ENCODE data around the gene CACTIN.
"Not testable (repeated sequence)": the region's sequence is repeated elsewhere in the genome, so short reads cannot be mapped to it uniquely, and the experiment has no call there.

Gene CACTIN

DNA sequence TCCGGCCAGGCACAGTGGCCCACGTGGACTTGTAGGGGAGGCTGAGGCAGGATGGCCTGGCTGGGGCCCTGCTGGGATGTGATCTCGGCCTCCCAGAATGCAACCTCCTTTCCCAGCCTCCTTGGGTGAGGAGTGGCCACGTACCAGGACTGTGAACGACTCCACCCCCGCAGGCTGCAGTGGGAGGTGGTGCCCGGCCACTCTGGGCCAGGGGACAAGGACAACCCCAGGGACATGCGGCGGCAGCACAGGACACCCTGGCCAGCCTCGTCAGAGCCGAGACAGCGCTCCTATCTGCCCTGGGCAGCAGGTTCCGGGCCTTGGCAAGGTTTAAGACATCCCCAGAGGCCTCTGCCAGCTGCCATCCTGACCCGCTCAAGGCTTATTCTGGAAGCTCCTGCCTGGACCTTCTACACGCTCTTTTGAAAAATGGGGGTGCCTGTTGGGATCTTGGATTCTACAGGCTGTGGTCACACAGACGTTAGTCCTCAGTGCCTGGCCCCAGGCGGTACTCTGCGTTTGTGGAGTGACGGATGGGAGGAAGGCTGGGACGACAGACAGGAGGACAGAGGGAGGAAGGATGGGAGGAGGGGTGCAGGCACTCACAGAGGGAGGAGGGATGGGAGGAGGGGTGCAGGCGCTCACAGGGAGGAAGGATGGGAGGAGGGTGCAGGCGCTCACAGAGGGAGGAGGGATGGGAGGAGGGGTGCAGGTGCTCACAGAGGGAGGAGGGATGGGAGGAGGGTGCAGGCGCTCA is 19.9 kb upstream of the CACTIN start:
- no peak for DNase-seq (ENCODE audit: low read depth in 2 of 2)

DNA sequence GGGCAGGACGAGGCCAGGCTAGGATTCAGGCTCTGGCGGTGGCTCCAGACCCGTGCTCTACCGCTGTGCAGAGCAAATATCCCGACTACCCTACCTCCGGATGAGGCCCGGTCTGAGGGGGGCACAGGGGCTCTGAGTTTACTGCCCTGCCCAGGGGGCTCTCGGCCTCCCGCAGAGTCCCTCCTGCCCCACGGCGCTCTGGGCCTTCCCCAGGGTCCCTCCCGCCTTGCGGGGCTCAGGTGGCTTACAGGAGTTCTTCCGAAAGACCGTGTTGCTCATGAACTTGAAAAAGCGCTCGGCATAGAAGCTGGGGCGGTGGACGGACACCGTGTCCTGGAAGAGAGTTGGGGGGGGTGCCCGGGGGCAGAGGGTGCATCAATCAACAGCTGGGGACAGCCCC is 19.1 kb upstream of the CACTIN start:
- no peak for DNase-seq (ENCODE audit: low read depth in 2 of 2)

DNA sequence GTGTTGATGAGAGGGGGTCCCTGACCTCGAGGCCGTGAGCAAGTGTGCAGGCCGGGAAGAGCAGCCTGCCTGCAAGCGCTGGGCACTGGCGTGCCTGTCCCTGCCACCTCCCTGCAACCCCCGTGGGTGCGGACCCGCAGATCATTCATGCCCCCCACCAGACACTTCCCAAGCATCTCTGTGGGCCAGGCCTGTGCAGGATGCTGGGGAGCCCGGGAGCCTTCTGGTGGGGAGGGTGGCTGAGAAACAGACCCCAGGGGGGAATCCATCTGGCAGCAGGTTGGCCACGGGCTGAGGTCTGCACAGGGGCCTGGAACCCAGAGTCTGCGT is 18.4 kb upstream of the CACTIN start:
- no peak for DNase-seq (ENCODE audit: low read depth in 2 of 2)

DNA sequence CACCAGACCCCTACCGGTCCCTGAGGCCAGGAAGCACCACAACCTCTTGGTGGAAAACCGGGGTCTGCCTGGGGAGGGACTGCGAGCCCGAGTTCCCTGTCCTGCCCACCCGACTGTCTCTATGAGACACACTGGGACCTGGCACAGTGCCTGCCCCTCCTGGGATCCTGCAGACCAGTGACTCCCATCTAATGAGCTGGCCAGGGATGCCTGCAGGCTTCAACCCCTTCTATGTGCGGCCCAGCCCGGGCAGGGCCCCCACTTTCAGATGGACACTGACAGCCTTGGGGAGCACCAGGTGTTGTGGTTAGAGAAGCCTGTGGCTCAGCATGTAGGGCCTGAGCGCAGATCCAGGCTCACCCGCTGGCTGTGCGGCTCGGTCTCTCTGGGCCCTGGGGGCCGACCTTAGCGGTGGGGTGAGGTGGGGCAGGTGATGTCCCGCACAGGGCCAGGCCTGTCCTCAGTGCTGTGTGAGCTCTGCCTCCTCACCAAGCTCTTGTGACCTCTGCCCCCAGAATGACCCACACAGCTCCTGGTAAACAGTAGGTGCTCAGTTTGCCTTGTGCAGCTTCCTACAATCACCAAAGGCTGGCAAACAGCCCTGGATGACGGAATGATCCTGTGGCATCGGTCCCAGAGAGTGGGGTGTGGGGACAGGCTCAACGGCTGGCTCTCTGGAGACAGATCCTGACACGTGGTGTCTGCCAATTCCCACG is 17.9 kb upstream of the CACTIN start:
- no peak for DNase-seq (ENCODE audit: low read depth in 2 of 2)

DNA sequence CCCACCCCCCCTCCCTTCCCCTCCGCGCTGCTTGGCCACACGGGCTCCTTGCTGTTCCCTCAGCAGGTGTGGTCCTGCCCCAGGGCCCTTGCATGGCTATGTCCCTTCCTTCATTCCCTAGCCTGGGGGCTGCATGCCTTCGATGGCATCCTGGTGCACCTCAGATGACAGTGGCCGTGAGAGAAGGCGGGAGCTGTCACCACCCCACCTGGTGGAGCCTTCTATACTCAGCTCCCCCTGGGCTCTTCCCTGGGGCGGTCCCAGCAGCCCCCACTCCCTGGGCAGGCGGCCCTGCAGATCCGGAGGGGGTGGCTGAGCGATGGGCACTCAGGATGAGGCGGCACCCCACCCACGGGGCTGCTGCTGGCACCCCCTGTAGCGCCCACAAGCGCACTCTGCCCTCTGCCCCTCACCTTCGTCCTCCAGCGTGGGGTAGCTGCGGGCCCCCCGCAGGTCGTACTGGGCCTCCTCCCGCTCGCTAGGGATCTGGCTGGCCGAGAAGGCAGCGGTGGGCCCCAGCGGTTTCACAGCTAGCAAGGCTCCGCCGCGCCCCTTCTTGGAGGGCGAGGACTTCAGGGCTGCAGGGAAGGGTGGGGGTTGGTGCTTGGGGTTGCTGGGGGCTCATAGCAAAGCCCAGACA is 17.2 kb upstream of the CACTIN start:
- no peak for DNase-seq (ENCODE audit: low read depth in 2 of 2)

DNA sequence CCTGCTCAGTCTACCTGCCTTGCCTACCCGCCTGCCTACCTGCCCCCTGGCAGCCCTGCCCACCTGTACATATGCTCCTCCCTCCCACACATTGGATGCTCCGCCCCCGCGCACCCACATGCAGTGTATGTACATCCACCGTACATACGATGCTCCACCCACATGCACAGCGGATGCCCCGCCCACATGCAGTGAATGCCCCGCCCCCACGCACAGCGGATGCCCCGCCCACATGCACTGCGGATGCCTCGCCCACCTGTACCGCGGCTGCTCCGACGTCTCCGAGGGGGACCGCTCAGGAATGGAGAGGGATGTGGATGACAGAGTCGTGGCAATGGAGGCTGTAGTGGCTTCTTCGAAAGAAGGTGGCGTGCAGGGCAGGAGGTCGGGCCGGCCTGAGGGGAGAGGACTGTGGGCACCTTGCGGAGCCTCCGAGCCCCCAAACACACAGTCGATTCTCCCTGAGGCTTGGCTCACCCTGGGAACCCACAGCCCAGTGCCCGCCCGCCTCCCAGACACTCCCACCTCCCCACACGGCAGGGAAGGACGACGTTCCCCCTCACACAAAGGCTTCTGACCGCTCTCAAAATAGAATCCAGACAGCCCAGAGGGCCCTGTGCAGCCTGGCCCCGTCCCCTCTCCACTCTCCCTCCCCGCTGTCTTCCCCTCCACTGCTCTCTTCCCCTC is 16.5 kb upstream of the CACTIN start:
- DNase-seq (ENCODE audit: low read depth in 2 of 2): no peak

DNA sequence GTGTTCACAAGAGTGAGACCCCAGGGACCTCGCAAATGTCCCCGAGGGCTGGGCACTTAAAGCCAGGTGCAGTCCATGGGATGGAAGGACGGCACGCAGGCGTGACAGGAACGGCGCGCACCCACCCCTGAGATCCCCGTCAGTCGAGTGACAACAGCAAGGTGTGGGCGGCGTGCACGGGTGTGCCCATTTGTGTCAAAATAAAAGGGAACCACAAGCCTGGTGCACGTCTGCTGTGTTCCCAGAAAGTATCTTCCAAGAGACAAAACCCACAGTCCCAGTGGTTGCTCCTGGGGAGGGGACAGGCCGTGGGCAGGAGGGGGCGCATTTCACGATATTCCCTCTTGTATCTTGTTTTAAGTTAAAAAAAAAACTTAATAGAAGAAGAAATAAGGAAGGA is 15.7 kb upstream of the CACTIN start:
- DNase-seq (ENCODE audit: low read depth in 2 of 2): no peak

DNA sequence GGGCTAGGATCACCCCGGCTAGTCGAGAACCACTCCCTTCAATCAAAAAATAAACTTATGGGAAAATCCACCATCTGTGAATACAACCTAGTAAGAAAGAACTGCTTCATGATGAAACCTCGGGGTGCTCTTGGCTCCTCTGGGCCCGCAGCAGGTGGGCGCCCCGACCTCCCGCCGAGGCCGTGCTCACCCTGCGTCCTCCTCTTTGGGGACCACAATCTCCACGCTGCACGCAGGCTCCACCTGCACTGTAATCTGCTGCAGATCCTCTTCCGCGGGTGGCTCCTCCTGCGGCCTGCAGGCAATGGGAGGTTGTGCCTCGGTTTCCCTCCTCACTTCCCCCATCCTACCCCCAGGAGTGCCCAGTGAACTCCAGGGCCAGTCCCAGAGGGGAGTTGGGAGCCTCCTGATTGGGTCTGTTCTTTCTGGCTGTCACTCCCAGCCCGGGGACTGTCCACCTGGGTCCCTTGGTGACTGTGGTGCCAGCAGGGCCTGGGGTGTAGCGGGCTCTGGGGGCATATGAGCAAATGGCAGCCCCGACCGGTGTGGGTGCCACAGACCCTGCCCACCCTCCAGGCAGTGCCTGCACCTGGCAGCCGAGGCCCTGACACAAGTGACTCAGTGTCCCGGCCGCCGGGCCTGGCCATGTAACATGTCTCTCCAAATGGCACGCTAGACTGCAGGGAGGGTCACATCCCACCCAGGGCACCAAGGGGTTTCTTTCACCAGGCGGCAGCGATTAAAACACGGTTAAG is 15.1 kb upstream of the CACTIN start:
- no peak for DNase-seq (ENCODE audit: low read depth in 2 of 2)

DNA sequence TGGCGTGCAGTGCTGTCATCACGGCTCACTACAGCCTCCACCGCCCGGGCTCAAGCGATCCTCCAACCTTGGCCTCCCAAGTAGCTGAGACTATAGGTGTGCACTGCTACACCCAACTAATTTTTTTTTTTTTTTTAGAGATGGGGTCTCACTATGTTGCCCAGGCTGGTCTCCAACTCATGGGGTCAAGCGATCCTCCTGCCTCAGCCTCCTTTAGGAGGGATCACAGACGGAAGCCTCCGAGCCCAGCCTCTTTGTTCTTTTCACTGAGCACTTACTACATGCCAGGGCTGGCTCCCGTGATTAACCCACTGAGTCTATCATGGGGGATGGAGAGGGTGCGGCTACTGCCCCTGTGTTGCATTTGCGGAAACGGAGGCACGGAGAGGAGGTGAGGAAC is 12.9 kb upstream of the CACTIN start:
- no peak for DNase-seq (ENCODE audit: low read depth in 2 of 2)

DNA sequence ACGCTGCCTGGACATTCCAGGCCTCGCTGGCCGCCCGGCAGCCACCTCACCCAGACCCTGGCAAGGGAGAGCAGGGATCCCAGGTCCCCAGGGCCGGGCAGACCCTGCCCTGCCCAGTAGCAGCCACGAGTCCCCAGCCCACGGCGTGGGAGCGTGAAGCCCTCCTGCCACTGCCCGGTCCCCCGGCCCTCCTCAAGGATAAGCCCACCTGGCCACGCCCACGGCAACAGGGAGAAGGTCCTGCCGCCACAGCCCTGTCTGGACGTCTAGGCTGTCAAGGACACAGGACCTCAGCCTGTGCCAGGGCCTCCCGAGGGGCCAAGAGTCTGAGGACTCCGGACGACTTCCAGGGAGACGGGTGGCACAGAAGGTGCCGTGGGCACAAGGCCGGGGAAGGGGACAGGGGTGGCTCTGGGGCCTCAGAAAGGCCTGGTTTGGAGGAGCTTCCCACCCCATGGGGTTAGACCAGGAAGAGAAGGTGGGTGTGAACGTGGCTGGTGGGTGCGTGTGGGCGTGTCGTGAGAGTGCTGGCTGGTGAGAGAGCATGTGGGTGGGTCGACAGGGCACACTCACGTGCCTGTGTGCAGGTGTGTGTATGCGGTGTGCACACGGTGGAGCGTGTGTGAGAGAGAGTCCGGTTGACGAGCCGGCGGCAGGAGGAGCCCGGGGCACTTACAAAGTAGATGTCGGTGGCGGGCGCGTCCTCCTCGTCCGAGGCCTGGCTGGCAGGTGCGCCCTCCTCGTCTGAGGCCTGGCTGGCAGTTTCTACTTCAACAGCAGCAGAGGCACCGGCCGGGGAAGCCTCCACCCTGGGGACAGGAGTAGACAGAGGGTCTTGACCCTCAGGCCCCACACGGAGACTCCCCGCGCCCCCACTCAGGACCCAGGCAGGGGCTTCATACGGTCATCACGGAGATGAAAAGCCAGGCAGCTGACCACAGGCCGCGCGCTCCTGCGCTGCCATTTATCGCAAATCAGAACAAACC is 11.9 kb upstream of the CACTIN start:
- DNase-seq (ENCODE audit: low read depth in 2 of 2): no peak

DNA sequence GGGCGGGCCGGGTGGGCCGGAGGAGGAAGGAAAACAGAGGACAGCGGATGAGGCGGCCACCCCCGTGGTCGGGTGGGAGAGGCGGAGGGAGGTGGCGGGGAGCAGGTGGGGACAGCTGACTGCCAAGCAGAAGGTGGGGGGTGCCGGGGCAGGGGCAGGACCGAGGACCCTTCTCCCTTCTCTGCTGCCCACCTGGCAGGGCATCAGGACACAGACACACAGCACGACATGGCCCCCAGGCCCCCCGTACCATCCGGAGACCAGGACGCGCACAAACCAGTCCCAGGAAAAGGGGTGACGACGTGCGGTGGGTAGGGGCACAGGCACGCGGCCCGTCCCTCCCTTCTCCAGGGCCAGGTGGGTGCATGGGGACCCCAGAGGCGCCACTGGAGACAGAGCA is 11.0 kb upstream of the CACTIN start:
- DNase-seq (ENCODE audit: low read depth in 2 of 2): no peak

DNA sequence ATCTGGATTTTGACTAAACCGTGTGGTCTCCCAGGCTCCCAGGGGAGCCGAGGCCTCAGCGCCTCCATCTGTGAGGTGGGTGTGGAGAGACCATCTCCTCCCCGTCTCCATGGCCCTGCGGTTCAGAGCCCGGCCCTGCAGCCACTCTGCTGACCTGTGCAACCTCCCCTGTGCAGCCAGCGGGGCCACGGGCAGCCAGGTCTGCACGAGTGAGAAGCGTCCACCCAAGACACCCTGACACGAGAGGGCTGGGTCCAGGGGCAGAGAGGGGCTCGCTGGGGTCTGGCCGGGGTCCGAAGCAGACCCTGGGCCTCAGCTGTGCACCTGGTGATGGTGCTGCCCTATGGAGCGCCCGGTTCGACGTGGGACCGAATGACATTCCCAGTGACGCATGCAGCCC is 10.4 kb upstream of the CACTIN start:
- no peak for DNase-seq (ENCODE audit: low read depth in 2 of 2)

DNA sequence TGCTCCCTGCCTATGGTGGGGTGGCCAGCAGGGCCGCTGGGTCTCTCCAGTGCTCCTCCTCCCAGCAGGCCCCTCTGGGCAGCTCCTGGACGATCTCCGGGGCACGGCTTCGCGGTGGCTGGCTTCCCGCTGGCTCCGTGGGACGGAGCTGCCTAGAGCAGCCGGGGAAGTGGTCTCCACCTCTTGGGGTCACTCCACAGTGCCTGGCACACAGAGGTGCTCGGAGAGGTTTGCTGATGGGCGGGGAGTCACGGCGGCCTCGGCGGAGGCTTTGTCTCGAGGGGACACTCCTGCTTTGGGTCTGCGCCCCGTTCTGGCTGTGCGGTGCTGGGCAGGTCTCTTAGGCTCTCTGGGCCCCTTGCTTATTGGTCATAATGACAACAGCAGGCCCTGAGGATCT is 9.9 kb upstream of the CACTIN start:
- DNase-seq (ENCODE audit: low read depth in 2 of 2): no peak

DNA sequence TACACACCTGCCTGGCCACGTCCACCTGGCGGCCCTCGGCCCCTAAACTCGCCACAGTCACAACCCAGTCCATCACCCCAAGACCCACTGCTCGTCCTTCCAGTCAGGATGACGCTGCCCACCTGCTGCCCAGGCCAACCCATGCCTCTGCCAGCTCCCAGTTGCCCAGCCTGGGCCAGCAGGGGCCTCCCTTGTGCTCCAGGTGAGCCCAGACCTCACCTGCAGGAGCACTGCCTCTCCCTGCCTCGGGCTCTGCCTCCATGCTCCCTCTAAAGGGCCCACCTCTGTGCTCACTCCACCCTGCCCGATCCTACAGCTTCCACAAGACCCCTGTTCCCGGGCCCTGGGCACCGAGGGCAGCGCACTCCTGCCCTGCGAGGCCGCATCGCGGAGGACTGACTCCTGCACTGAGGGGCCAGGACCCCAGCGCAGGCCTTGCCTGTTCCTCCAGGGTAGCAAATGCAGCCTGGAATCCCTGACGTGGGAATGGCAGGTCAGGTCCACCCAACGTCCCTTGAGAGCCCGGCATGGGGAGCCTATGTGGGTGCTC is 8.0 kb upstream of the CACTIN start:
- no peak for DNase-seq (ENCODE audit: low read depth in 2 of 2)

DNA sequence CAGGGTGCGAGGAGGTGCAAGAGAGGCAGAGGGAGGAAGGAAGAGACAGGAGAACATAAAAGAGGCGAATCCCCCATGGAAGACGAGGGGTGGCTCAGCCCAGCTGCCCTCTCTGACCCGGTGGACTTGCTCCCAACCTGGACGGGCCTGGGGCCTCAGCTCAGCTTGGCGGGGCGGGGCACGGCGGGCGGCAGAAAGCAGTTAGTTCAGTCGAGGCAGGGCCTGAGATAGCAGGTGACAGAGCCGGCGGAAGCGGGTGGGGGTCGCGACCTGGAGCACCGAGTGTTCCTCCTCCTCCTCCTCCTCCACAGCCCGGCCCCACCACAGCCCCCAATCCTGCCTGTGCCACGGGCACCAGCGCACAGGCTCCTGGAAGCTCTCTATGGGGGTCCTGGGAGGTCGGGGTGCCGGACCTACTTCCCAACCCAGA is 7.0 kb upstream of the CACTIN start:
- DNase-seq (ENCODE audit: low read depth in 2 of 2): no peak

DNA sequence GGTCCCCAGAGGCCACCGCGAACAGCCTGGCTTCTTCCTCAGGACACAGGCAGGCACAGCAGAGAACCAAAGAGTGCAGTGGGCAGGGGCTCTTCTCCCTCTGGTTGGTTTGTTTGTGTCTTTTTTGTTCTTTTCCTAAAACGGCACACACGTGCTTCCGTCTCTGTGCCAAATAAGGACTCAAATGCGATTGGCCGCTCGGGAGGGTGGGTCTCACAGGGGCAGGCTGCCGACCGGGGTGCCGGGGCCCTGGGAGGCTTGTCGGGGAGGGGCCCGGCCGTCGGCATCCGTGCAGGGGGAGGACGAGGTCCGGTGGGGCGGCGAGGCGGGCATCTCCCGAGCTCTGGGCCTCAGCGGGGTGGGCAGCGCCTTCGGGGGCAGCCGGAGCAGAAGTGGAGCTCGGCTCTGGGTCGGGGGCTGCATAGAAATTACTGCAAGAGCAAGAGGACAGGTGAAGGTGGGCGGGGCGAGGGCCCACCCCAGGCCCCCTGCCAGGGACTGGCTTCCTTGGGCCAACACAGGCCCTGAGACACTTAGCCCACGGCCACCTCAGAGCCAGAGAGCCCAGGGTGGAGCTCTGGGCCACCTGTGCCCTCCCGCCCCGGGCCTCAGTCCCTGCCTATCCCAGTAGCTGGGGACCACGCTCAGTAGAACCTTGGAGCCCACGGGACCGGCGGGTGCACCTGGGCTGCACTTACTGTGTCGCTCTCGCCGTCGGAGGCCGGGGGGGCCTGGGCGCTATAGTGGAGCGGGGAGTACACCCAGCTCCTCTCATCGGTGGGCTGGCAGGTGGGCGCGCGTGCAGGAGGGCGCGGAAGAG is 6.4 kb upstream of the CACTIN start:
- no peak for DNase-seq (ENCODE audit: low read depth in 2 of 2)

DNA sequence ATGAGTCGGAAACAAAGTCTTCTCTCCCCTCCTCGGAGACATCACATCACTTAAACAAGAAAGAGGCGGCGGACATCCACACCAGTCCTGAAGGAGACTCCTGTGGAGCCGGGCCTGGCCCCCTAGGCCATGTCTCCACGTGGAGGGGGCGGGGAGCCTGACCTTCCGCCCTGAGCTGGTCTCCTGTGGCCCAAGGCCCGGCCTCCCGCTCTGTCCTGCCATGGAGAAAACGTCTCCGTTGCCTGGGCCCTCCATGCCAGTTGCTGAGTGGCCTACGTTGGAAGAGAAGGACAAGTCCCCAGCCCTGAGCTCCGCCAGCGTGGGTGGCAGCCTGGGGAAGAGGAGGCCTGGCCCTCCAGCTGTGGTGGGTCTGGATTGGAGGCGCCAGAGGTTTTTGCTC is 5.5 kb upstream of the CACTIN start:
- no peak for DNase-seq (ENCODE audit: low read depth in 2 of 2)

DNA sequence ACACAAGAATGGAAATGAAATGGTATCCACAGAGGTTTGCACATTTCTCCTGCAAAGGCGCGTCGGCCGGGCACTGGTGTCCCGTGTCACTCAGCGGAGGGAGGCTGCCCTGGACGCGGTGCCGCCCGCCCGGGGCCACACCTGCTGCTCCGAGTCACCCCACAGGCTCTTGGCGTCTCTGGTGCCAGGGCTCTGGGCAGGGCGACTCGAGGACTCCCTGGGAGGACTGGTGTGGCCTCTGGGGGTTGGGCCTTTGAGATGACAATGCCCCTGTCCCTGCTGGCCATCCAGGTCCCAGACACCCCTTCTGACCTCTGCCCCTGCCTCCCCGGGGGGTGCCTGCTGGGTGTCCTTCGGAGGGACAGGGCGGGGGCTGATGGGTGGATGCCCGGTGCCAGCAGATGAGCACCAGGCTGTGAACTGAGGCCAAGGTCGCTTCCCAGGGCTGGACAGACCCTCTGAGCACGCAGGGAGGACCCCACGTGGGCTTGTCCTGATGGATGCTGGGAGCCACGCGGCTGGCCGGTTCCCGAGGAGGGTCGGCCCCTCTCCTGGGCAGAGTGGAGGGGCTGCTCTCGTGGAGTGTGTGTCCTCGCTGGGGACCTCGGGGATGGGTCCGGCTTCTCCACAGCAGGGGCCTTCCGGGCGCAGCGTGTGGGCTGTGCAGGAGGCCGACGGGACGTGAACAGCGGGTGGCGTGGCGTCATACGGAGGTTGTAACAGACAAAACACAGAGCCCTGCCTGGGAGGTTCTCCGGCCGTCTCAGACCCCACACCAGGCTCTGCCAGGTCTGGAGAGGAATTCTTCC is 4.7 kb upstream of the CACTIN start:
- no peak for DNase-seq (ENCODE audit: low read depth in 2 of 2)

DNA sequence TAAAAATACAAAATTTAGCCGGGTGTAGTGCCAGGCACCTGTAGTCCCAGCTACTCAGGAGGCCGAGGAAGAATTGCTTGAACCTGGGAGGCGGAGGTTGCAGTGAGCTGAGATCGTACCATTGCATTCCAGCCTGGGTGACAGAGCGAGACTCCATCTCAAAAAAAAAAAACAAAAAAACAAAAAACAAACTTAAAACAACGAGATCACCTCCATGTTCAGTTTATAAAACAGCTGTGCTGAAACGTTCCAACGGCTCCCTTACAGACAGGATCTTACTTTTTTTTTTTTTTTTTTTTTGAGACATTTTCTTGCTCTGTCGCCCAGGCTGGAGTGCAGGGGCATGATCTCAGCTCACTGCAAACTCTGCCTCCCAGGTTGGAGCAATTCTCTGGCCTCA is 2.2 kb upstream of the CACTIN start:
- DNase-seq (ENCODE audit: low read depth in 2 of 2): not testable (repeated sequence)
